Lung (tissue), 12 donors: Measurements from ENCODE around the gene MAB21L4. TPM values are rescaled to one million over a fixed set of nuclear protein-coding genes. Genes with fewer than 3 reads are reported as not detected.

Source experiments
- ATAC-seq: fragments of 200-7000 bp; cut with Tn5 transposase; one replicate; pipeline ENCODE4 v1.9.1; 2020; ENCODE audit warnings: moderate number of reproducible peaks; ENCODE audit not compliant: insufficient read depth, low FRiP score
- DNase-seq, 3 donors: peaks; one replicate each; pipeline ENCODE4 v3.0.0-alpha.2; 2013 to 2017
- H3K27ac ChIP-seq, 2 donors: one replicate each; pipeline ENCODE4 v1.5.1; 2013; ENCODE audit warnings: mild to moderate bottlenecking in 2 of 2, moderate library complexity in 2 of 2, control low read depth in 1 of 2, inconsistent platforms in 1 of 2, low read depth in 1 of 2, low read length in 1 of 2
- H3K27me3 ChIP-seq, 3 donors: one replicate each; pipeline ENCODE4 v1.5.1; 2013; ENCODE audit warnings: low read length in 2 of 3; ENCODE audit not compliant: control insufficient read depth in 3 of 3, insufficient read depth in 3 of 3
- H3K36me3 ChIP-seq, 4 donors: one replicate each; pipeline ENCODE4 v1.5.1; 2013; ENCODE audit warnings: low read length in 4 of 4, mild to moderate bottlenecking in 1 of 4, moderate library complexity in 1 of 4; ENCODE audit not compliant: control insufficient read depth in 4 of 4, insufficient read depth in 4 of 4
- H3K4me1 ChIP-seq, 5 donors: one replicate each; pipeline ENCODE4 v1.5.1; 2013; ENCODE audit warnings: low read length in 5 of 5, mild to moderate bottlenecking in 2 of 5, moderate library complexity in 1 of 5; ENCODE audit not compliant: control insufficient read depth in 5 of 5, insufficient read depth in 5 of 5
- H3K4me3 ChIP-seq: one replicate; pipeline ENCODE4 v1.5.1; 2013; ENCODE audit warnings: mild to moderate bottlenecking, control low read depth, moderate library complexity
- H3K9ac ChIP-seq, 2 donors: one replicate each; pipeline ENCODE4 v1.5.1; 2013; ENCODE audit warnings: low read length in 2 of 2, control low read depth in 1 of 2; ENCODE audit not compliant: insufficient read depth in 1 of 2
- H3K9me3 ChIP-seq, 4 donors: one replicate each; pipeline ENCODE4 v1.5.1; 2013; ENCODE audit warnings: low read length in 3 of 4, mild to moderate bottlenecking in 1 of 4, moderate library complexity in 1 of 4; ENCODE audit not compliant: control insufficient read depth in 4 of 4, insufficient read depth in 3 of 4
- WGBS, 2 donors: extraction: QIAGEN DNeasy Blood & Tissue Kit; methylation state at CpG; one replicate each; pipeline ENCODE4 v1.1.7; 2013; 5-methylcytosine and 5-hydroxymethylcytosine counted together
- polyA plus RNA-seq, 2 donors: library from polyadenylated mRNA; stranded (reverse); fragments of 200-250 nt; gene quantifications; one replicate each; pipeline ENCODE4 v1.2.1, GENCODE V29; 2013
- total RNA-seq, 2 donors: library from RNA; depleted of rRNA in 1 of 2; stranded (reverse); fragments of >200 nt in 1 of 2; gene quantifications; one replicate each; pipeline ENCODE4 v1.2.1, GENCODE V29; 2014 to 2021
- TF ChIP-seq, protein P1 (sequence below): IDR thresholded peaks from 2 replicates; pipeline ENCODE4 v1.5.1; 2012; ENCODE audit warnings: mild to moderate bottlenecking; ENCODE audit errors: control extremely low read depth, extremely low read depth
- donor health status: control.
- donor health status: control.
- donor health status: Bipolar disorder and iron deficiency.
- donor health status: healthy.
- donor health status: DM: yes; HTN: yes; CAD: no.

The MAB21L4 gene
- total and polyA plus RNA-seq, 4 donors: 2.9 to 21.1 (median 6.8) TPM

GRCh38 chr2:240868286-240869108 is 27.5 kb downstream of the MAB21L4 start, which contains the start of gene AGXT:
Gene AGXT (plus strand): TSS chr2:240868824. CDS start chr2:240868866, 42 bp downstream.
- no peak within 1 kb of the TSS for H3K27ac ChIP-seq
- no peaks in the 10 kb centered on the region for H3K36me3 ChIP-seq
- WGBS, 2 donors: 82% methylated on average over 21 of the region's 21 CpGs
- DNase-seq (peak; percentile 39 to 75 (median 74)), ATAC-seq (no peak)
- H3K4me1 ChIP-seq: no peaks in the 10 kb centered on the region
- H3K27me3 ChIP-seq: no peaks in the 10 kb centered on the region
- TF ChIP-seq, protein P1, sequence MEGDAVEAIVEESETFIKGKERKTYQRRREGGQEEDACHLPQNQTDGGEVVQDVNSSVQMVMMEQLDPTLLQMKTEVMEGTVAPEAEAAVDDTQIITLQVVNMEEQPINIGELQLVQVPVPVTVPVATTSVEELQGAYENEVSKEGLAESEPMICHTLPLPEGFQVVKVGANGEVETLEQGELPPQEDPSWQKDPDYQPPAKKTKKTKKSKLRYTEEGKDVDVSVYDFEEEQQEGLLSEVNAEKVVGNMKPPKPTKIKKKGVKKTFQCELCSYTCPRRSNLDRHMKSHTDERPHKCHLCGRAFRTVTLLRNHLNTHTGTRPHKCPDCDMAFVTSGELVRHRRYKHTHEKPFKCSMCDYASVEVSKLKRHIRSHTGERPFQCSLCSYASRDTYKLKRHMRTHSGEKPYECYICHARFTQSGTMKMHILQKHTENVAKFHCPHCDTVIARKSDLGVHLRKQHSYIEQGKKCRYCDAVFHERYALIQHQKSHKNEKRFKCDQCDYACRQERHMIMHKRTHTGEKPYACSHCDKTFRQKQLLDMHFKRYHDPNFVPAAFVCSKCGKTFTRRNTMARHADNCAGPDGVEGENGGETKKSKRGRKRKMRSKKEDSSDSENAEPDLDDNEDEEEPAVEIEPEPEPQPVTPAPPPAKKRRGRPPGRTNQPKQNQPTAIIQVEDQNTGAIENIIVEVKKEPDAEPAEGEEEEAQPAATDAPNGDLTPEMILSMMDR: no peak
- no peak within 1 kb of the TSS for H3K4me3 ChIP-seq
- H3K9ac ChIP-seq: no peak within 1 kb of the TSS
- no peaks in the 10 kb centered on the region for H3K9me3 ChIP-seq

DNA sequence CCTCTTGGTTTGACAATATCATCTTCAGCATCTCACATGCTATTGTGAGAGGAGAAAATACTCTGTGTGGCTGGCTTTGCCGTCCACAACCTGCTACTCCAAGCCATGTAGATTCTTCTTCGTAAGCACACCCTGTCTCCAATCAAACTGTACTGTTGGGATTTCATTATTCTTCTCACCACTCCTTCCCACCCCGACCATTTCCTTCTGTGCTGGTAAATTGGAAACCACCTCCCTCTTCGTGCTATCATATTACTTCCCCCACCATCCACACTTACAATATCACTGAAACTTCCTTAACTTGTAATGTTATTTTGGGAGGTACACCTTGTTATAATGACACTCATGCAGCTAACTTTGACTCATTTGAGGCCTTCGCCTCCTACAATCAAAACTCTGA is 30.6 kb downstream of the MAB21L4 start:
- TF ChIP-seq, protein P1: no peak
- Histone ChIP-seq H3K9me3 (no peaks in the 10 kb centered on the region), H3K27me3 (no peaks in the 10 kb centered on the region), H3K36me3 (no peaks in the 10 kb centered on the region), H3K9ac (no peak overlapping the region), H3K4me1 (no peaks in the 10 kb centered on the region), H3K27ac (no peak overlapping the region), H3K4me3 (no peak overlapping the region)
- WGBS, 2 donors: 83 to 85% methylated on average over 5 of the region's 5 CpGs
- ATAC-seq (no peak), DNase-seq (no peak)

GRCh38 chr2:240864475-240864874 is 31.5 kb downstream of the MAB21L4 start:
- DNase-seq: no peak
- ATAC-seq: no peak
- Histone ChIP-seq H3K27me3 (no peaks in the 10 kb centered on the region), H3K36me3 (no peaks in the 10 kb centered on the region), H3K27ac (no peak overlapping the region), H3K4me1 (no peaks in the 10 kb centered on the region), H3K9ac (no peak overlapping the region), H3K9me3 (no peaks in the 10 kb centered on the region), H3K4me3 (no peak overlapping the region)
- TF ChIP-seq, protein P1: no peak
- WGBS, 2 donors: 75 to 86% methylated on average over 3 of the region's 3 CpGs
